Inferior parietal cortex (tissue), 1 donor: ENCODE results near the gene ERICH4.
"Not testable (repeated sequence)": the region's sequence is repeated elsewhere in the genome, so short reads cannot be mapped to it uniquely, and the experiment has no call there.

Source experiments
- DNase-seq: peaks from one replicate; pipeline ENCODE4 v3.0.0-alpha.2; 2016; ENCODE audit errors: extremely low spot score

Gene ERICH4

DNA sequence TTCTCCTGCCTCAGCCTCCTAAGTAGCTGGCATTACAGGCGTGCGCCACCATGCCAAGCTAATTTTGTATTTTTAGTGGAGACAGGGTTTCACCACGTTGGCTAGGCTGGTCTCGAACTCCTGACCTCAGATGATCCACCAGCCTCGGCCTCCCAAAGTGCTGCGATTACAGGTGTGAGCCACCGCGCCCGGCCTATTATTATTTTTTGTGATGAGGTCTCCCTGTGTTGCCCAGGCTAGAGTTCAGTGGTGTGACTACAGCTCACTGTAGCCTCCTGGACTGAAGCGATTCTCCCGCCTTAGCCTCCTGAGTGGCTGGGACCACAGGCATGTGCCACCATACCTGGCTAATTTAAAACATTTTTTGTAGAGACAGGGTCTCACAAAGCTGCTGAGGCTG, 7.6 kb upstream of the ERICH4 start:
- DNase-seq: not testable (repeated sequence)

DNA sequence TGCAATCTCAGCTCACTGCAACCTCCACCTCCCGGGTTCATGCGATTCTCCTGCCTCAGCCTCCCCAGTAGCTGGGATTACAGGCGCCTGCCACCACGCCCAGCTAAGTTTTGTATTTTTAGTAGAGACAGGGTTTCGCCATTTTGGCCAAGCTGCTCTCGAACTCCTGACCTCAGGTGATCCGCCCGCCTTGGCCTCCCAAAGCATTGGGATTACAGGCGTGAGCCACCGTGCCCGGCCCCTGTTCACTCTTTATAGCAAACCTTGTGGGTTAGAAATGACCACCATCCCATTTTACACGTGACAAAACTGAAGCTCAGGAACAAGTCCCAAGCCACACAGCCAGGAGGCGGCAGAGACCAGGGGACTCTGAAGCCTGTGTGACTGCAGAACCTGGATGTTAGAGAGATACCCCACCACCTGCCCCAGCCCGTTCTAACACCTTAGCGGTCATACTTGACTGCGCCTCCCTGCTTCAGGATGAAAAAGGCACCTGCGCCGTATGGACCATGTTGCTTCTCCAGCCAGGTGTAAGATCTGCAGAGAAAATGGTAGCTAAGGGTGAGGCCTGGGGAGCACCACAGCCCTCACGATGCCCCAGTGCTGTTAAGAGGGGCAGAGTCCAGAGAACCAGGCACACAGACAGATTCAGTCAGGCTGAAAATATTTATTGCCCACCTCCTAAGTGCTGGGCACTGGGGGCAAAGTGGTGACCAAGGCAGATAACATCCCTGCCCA, 6.9 kb upstream of the ERICH4 start:
- no peak for DNase-seq

DNA sequence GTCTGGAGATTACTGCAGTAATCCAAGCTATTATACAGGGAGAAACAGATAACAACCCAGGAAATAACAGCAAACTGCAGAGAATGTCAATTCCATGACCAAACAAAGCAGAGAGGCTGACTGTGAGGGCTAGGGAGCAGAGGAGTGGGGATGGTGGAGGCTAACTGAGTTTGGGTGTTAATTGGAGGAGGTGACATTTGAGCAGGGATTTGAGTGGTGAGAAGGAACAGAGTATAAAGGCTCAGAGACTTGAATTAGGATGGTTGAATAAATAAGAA, 6.3 kb upstream of the ERICH4 start:
- no peak for DNase-seq

DNA sequence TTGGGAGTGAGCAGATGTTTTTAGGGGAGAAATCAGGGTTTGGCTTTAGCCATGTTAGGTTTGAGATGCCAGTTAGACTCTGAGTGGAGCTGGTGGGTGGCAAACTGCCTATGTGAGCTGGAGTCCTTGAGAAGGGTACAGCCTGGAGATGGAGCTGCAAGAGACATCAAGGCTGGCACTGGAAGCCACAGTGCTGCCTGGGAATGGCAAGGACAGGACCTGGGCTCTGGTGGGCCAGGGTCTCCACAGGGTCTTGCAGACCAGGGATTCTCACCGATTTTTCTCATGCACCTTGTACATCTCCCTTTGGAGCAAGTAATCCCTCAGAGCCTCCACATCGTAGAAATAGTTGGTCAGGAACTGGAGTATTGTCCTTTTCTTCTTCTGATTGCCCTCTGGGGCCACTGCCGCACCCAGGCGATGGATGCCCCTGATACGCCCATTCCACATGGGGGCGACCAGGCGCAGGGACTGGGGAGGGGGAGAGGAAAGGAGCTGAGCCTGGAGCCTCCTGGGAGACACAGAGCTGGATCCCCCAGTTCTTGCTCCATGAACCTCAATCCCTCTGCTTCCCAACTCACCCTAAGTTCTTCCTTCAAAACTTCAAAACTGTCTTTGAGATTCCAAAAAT, 4.9 kb upstream of the ERICH4 start:
- no peak for DNase-seq

DNA sequence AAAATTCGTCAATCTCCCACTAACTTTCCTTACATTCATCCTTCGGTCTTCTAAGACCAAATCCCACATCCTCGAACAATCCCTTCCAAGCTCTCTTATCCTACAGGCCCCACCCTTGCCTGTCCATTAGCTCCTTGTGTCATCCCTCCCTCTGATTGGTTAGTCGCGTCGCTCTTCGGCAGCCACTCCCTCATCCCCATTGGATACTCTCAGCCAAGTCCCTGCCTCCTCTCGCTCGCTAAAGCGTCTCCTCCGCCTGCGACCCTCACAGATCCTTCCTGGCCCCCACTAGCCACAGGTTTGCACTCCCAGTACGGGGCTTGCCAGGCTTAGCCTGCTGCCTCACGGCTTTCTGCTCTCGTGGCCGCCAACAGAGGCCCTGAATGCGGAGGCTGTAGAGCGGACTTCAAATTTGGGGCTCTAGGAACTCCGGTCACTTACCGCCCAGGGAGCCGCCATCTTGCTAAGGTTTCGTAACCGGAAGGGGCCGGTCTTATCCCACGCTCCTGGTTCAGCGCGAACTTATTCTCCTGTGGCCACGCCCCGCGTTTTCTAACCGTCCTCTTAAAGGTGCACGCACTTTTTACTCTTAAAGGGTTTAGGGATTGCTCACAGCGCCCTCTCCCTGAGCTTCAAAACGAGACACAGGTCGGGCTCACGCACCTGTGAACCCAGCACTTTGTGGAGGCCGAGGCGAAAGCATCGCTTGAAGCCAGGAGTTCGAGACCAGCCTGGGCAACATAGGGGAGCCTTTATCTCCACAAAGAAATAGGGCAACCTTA, 3.3 kb upstream of the ERICH4 start, which contains the start of gene DMAC2:
Gene DMAC2 (minus strand): TSS at position 472 of the 782 bp plus-strand sequence. CDS start 13 bp downstream, at position 459.
- peak; percentile 98 for DNase-seq

DNA sequence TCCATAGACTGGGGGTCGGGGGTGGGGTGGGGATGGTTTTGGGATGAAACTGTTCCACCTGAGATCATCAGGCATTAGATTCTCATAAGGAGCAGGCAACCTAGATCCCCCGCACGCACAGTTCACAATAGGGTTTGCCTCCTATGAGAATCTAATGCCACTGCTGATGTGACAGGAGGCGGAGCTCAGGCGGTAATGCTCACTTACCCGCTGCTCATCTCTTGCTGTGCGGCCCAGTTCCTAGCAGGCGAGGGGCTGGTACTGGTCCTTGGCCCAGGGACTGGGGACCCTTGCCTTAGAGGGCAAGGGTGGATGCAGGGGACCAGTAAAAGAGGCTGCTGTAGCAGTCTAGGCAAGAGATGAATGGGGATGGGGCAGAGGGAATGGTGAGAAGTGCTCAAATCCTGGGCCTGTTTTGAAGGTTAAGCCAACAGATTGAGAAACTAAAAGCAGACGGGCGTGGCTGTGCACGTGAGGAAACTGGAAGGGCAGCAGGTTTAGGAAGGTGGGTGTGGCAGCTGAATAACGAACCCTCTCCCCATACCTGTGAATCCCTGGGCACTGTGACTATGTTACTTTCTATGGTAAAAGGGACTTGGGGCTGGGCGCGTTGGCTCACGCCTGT, 1.5 kb upstream of the ERICH4 start:
- no peak for DNase-seq

DNA sequence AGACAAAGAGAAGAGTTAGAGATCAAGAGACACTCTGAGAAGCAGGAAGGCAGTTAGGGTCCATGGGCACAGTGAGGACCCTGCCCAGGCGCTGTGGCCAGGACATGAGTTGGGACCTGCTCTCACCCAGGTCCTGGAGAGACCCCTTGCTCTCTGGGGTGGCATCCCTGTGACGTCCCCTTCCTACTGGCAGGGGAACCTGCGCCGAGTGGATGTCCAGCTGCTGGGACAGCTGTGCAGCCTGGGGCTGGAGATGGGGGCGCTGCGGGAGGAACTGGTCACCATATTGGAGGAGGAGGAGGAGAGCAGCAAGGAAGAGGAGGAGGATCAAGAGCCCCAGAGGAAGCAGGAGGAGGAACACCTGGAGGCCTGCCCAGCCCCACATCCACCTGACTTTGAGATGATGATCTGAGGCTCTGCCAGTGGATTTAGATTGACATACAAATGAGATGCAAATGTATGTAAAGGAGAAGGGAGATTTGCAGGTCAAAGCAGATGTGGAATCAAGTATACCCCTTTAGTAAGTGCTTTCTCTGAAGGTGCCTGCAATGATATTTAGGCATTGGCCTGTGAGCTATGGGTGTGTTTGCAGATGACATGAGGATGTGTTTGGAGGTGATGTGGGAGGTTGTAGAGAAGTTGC, 978 bp downstream of the ERICH4 start:
- no peak for DNase-seq

DNA sequence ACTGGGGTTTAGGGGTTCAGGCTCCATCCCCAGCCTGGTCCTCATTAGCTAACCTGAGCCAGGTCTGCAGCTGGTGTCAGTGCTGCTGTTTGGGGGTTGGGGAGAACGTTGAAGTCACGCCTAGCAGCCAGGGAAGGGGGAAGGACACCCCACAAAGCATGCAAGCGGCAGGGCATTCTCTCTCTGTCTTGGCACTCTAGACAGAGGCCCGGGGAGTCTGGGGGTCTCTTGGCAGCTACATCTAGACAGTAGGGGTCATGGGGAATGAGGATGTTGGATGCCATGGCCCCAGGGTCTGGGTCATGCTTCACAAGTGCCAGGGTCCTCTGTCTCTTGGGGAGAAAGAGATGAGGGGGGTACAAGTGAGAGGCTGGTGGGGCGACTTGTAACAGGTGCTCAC, 2.6 kb downstream of the ERICH4 start:
- no peak for DNase-seq

DNA sequence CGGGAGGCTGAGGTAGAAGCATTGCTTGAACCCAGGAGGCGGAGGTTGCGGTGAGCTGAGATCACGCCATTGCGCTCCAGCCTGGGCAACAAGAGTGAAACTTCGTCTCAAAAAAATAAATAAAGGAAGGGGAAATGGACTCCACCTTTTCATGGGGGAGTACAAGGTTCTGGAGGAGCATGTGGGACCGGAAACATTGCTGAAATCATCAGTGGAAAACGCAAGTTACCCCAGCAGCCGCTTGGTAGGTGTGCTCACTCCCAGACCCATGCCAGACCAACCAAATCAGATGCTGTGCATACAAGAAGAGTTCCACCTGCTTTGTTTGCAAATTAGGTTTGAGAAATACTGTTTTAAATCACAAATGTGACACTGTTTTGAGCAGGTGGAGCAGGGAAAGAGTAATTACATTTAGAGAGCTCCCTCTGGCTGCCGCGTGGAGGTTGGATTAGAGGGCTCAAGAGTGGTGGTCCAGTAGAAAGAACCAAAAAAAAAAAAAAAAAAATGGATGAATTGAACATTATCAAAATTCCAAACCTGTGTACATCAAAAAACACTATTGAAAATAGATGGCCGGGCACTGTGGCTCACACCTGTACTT, 4.9 kb downstream of the ERICH4 start:
- DNase-seq: no peak

DNA sequence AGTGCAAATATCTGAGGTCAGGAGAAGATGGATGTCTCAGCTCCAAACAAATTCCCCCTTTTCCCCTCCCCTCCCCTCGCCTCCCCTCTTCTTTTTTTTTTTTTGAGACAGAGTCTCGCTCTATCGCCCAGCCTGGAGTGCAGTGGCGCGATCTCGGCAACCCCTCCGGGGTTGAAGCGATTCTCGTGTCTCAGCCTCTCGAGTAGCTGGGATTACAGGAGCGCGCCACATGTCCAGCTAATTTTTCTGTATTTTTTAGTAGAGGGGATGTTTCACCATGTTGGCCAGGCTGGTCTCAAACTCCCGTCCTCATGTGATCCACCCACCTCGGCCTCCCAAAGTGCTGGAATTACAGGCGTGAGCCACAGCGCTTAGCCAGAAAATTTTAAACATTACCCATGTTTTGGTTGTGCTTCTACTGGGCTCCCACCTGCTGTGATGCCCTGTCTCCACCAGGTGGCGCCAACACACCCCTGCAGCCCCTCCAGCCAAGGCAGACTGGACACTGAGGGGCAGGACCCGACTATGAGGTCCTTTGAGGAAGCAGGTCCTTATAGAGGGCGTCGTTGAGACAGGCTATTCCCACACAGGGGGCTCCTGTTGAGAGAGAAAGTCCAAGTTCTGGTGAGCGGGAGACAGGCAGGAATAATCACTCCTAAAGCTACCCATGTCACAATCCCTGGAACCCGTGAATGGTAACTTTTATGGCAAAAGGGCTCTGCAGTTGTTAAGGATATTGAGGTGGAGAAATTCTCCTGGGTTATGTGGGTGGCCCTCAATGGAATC, 6.3 kb downstream of the ERICH4 start:
- DNase-seq: peak; percentile 58

DNA sequence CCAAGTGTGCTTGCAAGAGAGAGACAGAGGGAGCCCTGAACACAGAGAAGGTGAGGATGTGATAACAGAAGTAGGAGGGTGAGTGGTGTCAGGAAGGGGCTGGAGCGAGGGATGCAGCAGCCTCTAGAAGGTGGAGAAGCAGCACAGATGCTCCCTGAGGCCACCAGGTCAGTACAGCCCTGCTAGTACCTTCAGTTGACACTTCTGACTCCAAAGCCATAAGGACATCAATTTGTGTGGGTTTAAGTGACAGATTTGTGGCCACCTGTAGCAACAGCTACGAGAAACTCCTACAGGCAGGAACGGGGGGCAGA, 6.9 kb downstream of the ERICH4 start:
- DNase-seq: no peak

DNA sequence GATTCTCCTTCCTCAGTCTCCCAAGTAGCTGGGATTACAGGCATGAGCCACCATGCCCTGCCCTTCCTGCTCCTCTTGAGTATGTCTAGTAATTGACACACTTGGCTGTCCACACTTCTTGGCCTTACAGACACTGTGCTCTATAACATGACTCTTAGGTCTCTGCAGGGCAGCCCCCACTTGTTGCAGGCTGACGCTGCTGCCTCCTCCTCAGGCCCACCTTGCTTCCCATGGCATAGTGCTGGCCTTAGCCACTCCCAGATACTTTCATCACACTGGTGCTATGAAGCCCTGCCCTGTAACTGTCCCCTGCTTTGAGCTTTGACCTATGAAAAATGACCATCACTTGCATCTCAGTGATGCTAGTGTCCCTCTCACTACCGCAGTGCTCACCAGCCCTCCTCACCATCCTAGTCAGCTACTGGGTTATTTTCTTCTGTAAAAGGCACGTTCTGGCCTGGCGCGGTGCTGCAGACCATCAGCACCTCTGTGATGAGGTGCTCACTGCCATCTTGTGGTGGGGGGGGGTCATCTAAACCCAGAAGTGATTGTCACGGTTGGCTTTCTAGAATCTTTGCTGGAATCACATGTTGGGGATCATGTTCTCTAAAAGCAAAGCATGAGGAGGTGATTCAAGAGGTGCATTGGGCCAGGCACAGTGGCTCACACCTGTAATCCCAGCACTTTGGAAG, 9.8 kb downstream of the ERICH4 start:
- DNase-seq: no peak

DNA sequence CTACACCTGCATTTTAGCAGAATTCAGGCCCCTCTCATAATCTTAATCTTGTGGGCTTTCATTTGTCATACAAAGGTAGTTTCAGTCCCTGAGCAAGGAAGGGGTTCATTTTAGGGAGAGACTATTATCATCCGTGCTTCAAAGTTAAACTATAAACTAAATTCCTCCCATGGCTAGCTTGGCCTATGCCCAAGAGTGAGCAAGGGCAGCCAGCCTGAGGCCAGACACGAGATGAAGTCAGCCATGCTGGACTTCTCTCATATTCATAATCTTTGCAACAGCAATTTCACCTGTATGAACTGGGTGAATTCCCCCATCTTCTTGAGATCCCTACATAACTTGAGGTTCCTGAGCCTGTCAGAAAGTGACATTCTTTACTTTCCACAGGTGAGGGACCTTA, 13.0 kb downstream of the ERICH4 start:
- DNase-seq: no peak

DNA sequence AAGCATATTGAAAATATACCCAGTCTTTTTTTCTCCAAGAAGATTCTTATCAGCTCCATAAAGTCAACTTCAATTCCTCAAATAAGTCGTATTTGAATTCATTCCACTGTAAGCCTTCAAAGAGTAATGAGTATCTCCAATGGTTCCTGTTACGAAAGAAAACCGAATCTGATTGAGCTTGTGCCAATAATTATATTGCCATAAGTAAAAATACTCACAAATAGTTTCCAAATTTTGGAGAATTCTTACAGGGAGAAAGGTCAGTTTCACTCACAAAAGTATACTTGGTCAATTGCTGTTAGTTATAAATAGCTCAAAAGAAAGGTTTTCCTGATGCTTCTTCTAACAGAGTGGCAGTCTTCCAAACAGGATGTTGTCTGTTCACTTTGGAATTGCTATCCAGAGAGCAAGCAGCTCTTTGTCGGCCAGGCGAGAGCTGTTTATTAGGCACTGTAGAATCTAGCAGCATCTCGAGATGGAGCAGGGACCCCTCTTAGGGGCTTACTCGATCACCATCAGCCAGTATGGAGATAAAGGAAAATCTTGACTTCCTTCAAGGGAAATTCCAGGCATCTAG, 13.5 kb downstream of the ERICH4 start:
- DNase-seq: no peak

DNA sequence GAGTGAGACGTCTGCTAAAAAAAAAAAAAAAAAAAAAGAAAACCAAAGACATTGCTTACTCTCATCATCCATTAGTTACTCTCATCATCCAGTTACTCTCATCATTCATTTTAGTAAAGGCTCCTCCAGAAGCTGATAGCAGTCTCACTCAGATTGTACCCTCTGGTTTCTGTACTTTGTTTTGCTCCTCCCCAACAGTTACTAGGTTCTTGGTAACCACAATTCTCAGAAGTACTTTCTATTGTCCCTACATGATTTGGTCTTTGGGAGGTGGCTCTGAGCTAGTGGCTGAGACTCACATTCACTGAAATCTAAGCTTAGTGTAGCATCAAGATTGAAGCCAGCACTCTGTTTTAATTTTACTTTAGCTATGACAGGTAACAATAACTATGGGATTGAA, 14.3 kb downstream of the ERICH4 start:
- DNase-seq: no peak

DNA sequence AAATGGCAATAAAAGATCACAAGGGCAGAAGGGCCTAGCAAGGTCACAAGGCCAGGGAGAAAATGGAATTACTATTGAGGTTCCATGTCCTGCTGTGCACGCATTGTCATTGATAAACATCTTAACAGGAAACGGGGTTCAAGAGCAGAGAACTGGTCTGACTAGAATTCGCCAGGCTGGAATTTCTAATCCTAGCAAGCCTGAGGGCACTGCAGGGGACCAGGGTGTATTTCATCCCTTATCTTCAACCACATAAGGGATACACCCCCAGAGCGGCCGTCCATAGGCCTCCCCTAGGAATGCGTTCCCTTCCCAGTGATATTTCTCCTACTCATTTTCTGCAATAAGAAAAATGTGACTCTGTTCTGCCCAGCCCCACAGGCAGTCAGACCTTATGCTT, 19.5 kb downstream of the ERICH4 start:
- no peak for DNase-seq

DNA sequence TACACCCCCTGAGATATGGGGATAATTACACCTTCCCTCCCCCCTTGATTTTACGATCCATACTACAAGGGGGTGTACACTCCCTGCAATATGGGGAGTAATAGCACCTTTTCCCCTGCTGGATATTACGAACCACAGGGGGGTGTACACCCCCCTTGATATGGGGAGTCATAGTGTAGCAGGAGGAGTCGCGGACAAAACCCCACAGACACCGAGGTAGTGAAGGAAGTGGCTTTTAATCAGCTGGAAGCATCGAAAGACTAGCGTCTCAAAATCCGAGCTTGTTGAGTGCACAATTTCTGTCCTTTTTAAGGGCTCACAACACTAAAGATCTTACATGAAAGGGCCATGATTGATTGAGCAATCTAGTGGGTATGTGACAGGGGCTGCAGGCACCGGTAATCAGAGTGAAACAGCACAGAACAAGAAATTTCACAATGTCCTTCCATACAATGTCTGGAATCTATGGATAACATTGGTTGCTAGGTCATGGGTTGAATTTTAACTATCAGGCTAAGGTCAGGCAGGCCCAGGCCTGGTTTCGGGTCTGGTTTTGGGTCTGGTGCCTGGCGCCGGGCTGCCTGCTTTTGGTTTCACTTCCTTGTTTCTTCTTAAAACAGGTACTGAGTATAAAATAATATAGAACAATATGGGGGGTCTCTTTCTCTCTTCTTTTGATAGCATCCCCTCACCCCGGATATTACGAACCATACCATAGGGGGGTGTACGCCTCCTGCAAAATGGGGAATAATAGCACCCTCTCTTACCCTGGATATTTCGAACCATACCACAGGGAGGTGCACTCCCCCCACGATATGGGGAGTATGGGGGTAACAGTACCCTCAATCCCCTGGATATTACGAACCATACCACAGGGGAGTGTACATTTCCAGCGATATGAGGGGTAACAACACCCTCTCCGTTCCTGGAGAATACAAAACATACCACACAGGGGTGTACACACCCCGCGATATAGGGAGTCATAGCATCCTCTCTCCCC, 20.6 kb downstream of the ERICH4 start:
- not testable (repeated sequence) for DNase-seq

DNA sequence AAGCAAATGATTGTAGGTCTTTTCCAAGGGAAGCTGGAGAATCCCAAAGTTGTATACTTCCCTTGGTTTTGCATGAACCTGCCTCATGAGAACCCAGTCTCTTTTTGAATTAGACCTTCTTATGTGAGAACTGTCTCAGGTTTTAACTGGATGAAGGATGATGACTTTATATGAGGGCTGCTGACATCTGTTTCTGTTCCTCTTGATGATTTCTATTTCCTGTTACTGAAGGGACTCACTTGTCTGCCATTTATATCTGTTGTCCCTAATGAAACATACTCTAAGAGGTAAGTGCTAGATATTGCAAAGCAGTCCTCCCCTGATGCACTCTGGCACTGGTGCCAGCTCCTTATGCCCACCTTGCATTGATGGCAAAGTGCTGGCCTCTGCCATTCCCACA, 33.6 kb downstream of the ERICH4 start:
- DNase-seq: no peak

DNA sequence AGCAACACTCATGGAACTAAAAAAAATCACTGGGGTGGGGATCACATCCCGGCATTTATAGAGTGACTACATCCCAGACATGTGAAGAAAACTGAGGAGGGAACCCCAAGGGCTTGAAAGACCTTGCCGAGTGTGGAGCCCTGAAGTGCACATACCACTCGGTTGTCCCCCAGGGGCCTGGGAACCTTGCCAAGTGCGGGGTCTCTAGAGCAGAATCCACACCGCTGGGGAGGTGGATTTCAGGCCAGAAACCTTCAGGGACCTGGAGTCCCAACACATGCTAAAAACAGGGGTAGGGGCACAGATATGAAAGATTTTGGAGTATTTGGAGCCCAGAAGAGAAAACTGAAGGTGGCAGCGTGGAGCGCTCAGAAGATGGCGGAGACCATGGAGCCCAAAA, 35.2 kb downstream of the ERICH4 start:
- DNase-seq: no peak
